HG03139 (cell line): Measurements from ENCODE around the gene WDSUB1.

ENCODE experiments used
- ATAC-seq: cut with Tn5 transposase; IDR thresholded peaks from one replicate; pipeline ENCODE4 v1.9.1; 2021; ENCODE audit not compliant: unreplicated experiment

The WDSUB1 gene

DNA sequence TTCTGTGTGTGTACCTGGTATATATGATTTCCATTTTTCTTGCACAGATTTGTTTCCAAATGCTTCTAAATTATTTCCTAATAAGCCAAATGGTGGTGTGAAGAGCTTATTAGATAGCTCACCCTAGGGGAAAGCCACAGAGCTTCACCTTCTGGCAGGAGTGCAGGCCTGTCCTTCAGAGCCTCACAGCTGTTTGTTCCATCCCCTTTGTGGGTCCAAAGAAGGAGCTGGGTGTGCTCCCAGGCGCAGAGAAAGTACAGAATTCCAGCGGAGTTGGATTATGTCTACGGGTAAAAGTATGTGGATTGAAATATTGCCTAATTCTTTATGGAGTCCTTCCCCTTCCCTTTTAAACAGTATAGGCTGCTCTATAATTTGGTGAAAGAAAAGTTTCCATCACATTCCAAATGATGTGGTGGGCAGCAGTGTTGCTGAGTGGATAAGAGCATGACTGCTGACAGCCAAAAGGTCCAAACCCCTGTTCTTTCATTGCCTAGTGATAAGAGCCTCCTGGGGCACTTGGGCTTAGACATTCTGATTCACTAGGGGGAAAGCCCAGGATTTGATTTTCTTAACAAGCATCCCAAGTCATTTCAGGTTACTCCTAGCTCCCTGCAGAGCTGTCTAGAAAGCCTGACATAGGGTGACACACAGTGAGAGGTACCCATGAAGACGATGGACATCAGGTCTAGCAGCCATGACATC, 86.6 kb downstream of the WDSUB1 start:
- no peak for ATAC-seq

DNA sequence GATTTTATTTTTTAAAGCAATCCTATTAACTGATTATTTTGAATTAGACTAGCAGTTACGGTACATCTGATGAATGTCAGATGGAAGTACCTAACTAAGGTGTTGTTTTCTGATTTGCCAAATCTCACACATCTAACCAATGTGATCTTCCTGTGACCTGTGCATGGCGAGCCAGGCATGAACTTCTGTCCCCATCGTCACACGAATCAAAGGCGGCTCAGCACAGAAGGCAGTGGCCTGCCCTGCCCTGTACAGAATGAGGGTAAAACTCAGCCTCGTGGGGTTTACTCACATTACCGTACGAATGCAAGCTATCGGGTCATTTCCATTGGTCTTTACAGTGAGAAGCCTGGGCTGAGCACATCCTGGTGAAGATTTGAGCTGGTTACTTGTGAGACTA, 87.3 kb downstream of the WDSUB1 start:
- ATAC-seq = no peak

DNA sequence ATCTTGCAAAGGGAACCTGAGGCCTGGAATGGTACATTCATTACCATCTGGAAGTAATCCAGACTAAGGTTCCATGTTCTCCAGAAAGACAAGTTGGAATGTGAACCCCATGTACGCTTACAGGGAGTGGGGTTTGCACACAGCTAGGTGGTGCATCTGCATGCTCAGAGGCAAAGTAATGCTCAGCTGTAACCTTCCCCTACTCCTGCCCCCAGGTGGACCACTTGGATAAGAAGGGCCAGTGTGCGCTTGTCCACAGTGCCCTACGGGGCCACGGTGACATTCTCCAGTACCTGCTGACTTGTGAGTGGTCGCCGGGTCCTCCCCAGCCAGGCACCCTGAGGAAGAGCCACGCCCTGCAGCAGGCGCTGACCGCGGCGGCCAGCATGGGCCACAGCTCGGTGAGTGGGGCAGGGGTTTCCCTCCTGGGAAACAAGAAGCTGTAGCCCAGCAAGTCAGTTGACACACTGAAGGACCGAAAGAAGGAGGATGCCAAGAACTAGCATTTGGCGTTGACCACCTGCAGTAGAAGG, 90.0 kb downstream of the WDSUB1 start:
- no peak for ATAC-seq

DNA sequence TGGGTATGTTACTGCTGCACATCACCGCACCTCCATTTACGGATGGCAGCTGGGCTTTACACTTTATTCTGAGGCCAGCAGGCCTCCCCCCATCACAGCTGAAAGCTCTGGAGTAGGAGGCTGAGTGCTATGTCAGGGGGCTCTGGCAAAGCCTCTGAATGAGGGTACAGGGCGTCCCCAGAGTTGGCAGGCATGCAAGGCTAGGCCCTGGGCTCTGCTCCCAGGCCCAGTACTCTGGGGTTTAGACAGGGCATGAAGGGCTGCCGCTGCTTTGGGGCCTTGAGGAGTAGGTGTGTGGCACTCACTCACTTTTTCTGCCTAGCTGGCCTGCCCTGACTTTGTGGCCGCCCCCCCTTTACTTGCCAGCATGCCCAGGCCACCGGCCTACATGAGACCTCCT, 90.8 kb downstream of the WDSUB1 start:
- no peak for ATAC-seq

DNA sequence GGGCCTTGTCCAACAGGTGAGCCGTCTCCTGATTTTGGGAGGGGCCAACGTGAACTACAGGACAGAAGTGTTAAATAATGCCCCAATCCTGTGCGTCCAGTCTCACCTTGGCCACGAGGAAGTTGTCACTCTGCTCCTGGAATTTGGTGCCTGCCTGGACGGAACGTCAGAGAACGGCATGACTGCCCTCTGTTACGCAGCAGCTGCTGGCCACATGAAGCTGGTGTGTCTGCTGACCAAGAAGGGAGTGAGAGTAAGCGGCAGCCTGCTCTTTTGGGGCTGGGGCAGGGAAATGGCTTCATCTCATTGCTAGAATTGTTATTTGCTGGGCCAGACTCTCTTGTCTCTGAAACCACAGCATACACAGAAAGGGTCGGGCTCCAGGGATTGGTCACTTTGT, 92.3 kb downstream of the WDSUB1 start:
- no peak for ATAC-seq

DNA sequence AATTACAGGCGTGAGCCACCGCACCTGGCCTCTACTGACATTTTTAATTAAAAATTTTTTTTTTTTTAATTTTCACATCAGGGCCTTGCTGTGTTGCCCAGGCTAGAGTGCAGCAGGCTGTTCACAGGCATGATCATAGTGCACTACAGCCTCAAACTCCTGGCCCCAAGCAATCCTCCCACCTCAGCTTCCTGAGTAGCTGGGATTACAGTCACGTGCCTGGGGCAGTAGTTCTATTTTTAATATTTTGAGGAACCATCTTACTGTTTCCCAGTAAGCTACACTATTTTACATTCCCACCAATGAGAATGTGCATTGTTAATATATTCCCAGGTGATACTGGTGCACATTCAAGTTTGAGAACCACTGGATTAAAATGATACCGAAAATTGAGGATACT, 92.7 kb downstream of the WDSUB1 start:
- no peak for ATAC-seq

DNA sequence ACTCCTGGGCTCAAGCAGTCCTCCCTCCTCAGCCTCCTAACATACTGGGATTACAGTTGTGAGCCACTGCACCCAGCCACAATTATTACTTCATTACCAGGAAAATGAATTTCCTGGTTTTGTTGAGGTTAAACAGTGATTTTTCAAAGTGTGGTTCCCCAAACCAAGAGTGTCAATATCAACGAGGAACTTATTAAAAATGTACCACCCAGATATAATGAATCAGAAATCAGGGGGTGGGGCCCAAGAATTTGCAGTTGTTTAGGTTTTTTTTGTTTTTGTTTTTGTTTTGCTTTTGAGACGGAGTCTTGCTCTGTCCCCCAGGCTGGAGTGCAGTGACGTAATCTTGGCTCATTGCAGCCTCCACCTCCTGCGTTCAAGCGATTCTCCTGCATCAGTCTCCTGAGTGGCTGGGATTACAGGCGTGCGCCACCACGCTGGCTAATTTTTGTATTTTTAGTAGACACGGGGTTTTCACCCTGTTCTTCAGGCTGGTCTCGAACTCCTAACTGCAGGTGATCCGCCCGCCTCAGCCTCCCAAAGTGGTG, 94.1 kb downstream of the WDSUB1 start:
- ATAC-seq = no peak

DNA sequence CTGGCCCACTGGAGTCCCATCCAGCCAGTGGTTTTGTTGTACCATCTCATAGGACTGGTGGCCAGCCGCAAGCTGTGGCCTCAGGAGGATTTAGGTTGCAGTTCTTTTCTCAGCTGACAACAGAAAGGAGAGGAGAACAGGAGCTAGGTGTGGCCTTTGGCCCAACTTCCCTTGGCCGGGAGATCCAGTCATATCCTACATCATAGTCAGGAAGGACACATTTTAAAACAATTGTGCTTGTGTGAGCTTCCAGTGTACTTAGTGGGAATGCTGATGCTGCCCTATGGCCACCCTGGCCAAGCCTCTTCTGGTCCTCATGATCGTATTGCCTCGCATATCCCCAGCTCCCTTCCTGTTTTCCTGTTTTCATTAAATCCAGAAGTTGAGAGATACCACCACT, 98.1 kb downstream of the WDSUB1 start:
- no peak for ATAC-seq

DNA sequence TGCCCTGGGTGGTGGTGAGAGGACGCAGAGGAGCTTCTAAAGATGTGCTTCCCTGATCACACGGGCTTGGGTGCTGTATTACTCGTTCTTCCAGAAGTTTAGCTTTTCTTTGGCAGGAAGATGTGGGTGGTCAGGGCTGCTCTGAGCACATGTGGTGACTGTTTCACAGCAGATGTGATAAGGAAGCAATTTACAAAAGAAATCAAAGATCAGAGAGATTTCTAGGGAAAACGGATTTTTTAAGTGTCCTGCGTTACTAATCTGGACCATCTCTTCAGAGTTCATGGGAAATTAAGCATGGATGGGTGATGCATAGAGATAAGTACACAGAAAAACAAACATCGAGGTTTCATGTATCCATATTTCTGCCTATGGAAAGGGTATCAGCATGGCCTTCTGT, 99.4 kb downstream of the WDSUB1 start:
- ATAC-seq = no peak

DNA sequence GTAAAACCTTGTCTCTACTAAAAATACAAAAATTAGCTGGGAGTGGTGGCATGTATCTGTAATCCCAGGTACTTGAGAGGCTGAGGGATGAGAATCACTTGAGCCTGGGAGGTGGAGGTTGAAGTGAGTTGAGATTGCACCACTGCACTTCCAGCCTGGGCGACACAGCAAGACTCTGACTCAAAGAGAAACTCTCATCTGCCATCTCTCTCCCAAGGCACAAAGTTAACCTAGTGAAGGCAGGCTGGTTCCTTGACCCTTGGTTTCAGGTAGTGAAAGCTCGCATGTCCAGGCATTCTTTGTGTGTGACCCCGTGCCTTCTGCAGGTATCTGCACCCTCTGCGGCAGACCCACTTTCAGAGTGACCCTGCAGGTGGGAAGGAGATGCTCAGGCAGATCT, 100.0 kb downstream of the WDSUB1 start:
- no peak for ATAC-seq
